H9 (cell line): Measurements from ENCODE around the gene CLRN3. TPM values are rescaled to one million over a fixed set of nuclear protein-coding genes. Genes with fewer than 3 reads are reported as not detected.

Experiments used
- DNase-seq: peaks from one replicate; pipeline ENCODE4 v3.0.0-alpha.2; 2017
- H2AFZ ChIP-seq: one replicate; pipeline ENCODE4 v1.6.1; 2013; ENCODE audit warnings: mild to moderate bottlenecking, low read length, control low read depth, moderate library complexity
- H2AK5ac ChIP-seq: 2 replicates; pipeline ENCODE4 v1.6.1; 2013; ENCODE audit warnings: low read length, control low read depth, mixed read lengths; ENCODE audit not compliant: insufficient read length
- H2BK120ac ChIP-seq: one replicate; pipeline ENCODE4 v1.6.1; 2013; ENCODE audit warnings: low read depth, mild to moderate bottlenecking, low read length, control low read depth, inconsistent platforms; ENCODE audit not compliant: poor library complexity, severe bottlenecking
- H2BK12ac ChIP-seq: 2 replicates; pipeline ENCODE4 v1.6.1; 2013; ENCODE audit warnings: low read length, control low read depth, mixed read lengths, low read depth; ENCODE audit not compliant: insufficient read length
- H2BK15ac ChIP-seq: 2 replicates; pipeline ENCODE4 v1.6.1; 2013; ENCODE audit warnings: low read depth, low read length, control low read depth
- H2BK20ac ChIP-seq: one replicate; pipeline ENCODE4 v1.6.1; 2013; ENCODE audit warnings: low read depth, mild to moderate bottlenecking, low read length, control low read depth, inconsistent platforms; ENCODE audit not compliant: poor library complexity, severe bottlenecking
- H2BK5ac ChIP-seq: 2 replicates; pipeline ENCODE4 v1.6.1; 2013; ENCODE audit warnings: low read length, control low read depth, mixed read lengths; ENCODE audit not compliant: insufficient read length
- H3K14ac ChIP-seq: 2 replicates; pipeline ENCODE4 v1.6.1; 2013; ENCODE audit warnings: low read length, control low read depth; ENCODE audit not compliant: insufficient read depth
- H3K18ac ChIP-seq: 2 replicates; pipeline ENCODE4 v1.6.1; 2013; ENCODE audit warnings: low read depth, mild to moderate bottlenecking, mixed read lengths, low read length, control low read depth; ENCODE audit not compliant: insufficient read length
- H3K23ac ChIP-seq: 2 replicates; pipeline ENCODE4 v1.6.1; 2013; ENCODE audit warnings: low read length, control low read depth, mixed read lengths, low read depth; ENCODE audit not compliant: insufficient read length
- H3K23me2 ChIP-seq: 2 replicates; pipeline ENCODE4 v1.6.1; 2013; ENCODE audit warnings: low read depth, mild to moderate bottlenecking, mixed read lengths, low read length, control low read depth; ENCODE audit not compliant: insufficient read length, poor library complexity, severe bottlenecking
- H3K27ac ChIP-seq: 2 replicates; pipeline ENCODE4 v1.5.1; 2013; ENCODE audit warnings: low read length, control low read depth, mixed read lengths, low read depth; ENCODE audit not compliant: insufficient read length
- H3K27me3 ChIP-seq: 2 replicates; pipeline ENCODE4 v1.6.1; 2013; ENCODE audit warnings: low read length, control low read depth, inconsistent platforms; ENCODE audit not compliant: insufficient read depth
- H3K4ac ChIP-seq: 2 replicates; pipeline ENCODE4 v1.6.1; 2013; ENCODE audit warnings: low read depth, mild to moderate bottlenecking, control low read depth, inconsistent platforms, low read length, moderate library complexity
- H3K4me1 ChIP-seq: 2 replicates; pipeline ENCODE4 v1.6.1; 2013; ENCODE audit warnings: low read length, control low read depth, inconsistent platforms; ENCODE audit not compliant: insufficient read depth
- H3K4me2 ChIP-seq: 2 replicates; pipeline ENCODE4 v1.6.1; 2013; ENCODE audit warnings: low read length, control low read depth, mixed read lengths; ENCODE audit not compliant: insufficient read length, insufficient read depth
- H3K56ac ChIP-seq: 2 replicates; pipeline ENCODE4 v1.6.1; 2013; ENCODE audit warnings: low read depth, mild to moderate bottlenecking, mixed read lengths, low read length, control low read depth; ENCODE audit not compliant: insufficient read length
- H3K79me1 ChIP-seq: 2 replicates; pipeline ENCODE4 v1.6.1; 2013; ENCODE audit warnings: low read depth, mild to moderate bottlenecking, moderate library complexity, low read length, control low read depth, inconsistent platforms; ENCODE audit not compliant: insufficient read depth, poor library complexity, severe bottlenecking
- H3K79me2 ChIP-seq: 2 replicates; pipeline ENCODE4 v1.6.1; 2013; ENCODE audit warnings: low read length, control low read depth, inconsistent platforms; ENCODE audit not compliant: insufficient read depth
- H3K9ac ChIP-seq: 2 replicates; pipeline ENCODE4 v1.6.1; 2013; ENCODE audit warnings: low read length, control low read depth, mixed read lengths; ENCODE audit not compliant: insufficient read length; ENCODE audit errors: extremely low read depth
- H3K9me3 ChIP-seq: one replicate; pipeline ENCODE4 v1.6.1; 2013; ENCODE audit warnings: low read depth, low read length, inconsistent platforms; ENCODE audit not compliant: control insufficient read depth
- H3T11ph ChIP-seq: one replicate; pipeline ENCODE4 v1.6.1; 2013; ENCODE audit warnings: mild to moderate bottlenecking, low read length, control low read depth, inconsistent platforms
- H4K20me1 ChIP-seq: one replicate; pipeline ENCODE4 v1.6.1; 2013; ENCODE audit not compliant: control insufficient read depth, insufficient read length, insufficient read depth
- H4K5ac ChIP-seq: 2 replicates; pipeline ENCODE4 v1.6.1; 2013; ENCODE audit warnings: low read depth, mild to moderate bottlenecking, mixed read lengths, low read length, control low read depth; ENCODE audit not compliant: insufficient read length
- H4K8ac ChIP-seq: replicated peaks from 2 replicates; pipeline ENCODE4 v1.6.1; 2013; ENCODE audit warnings: low read length, control low read depth, mixed read lengths, low read depth; ENCODE audit not compliant: insufficient read length
- H4K91ac ChIP-seq: 2 replicates; pipeline ENCODE4 v1.6.1; 2013; ENCODE audit warnings: low read depth, mild to moderate bottlenecking, moderate library complexity, mixed read lengths, low read length, control low read depth; ENCODE audit not compliant: insufficient read length
- H3K27ac Mint-ChIP-seq, 3 experiments: 2 replicates in 2 of 3; 3 replicates in 1 of 3; pipeline ENCODE4 v1.8.0; 2020 to 2021; ENCODE audit warnings: mixed read lengths in 3 of 3, mild to moderate bottlenecking in 1 of 3, moderate library complexity in 1 of 3
- H3K27me3 Mint-ChIP-seq: 2 replicates; pipeline ENCODE4 v1.8.0; 2021; ENCODE audit warnings: low read depth, mild to moderate bottlenecking, moderate library complexity, mixed read lengths
- H3K36me3 Mint-ChIP-seq, 3 experiments: 2 replicates in 2 of 3; 3 replicates in 1 of 3; pipeline ENCODE4 v1.8.0; 2020 to 2021; ENCODE audit warnings: low read depth in 3 of 3, mixed read lengths in 3 of 3; ENCODE audit not compliant: insufficient read depth in 1 of 3
- H3K4me1 Mint-ChIP-seq, 2 experiments: 2 replicates each; pipeline ENCODE4 v1.8.0; 2020; ENCODE audit warnings: mixed read lengths in 2 of 2
- H3K4me3 Mint-ChIP-seq, 2 experiments: 2 replicates in 1 of 2; 3 replicates in 1 of 2; pipeline ENCODE4 v1.8.0; 2020 to 2021; ENCODE audit warnings: mild to moderate bottlenecking in 2 of 2, mixed read lengths in 2 of 2, moderate library complexity in 1 of 2
- H3K9me3 Mint-ChIP-seq, 2 experiments: 2 replicates in 1 of 2; 3 replicates in 1 of 2; pipeline ENCODE4 v1.8.0; 2020; ENCODE audit warnings: mild to moderate bottlenecking in 2 of 2, mixed read lengths in 2 of 2, moderate library complexity in 1 of 2
- WGBS: extraction: QIAGEN DNeasy Blood & Tissue Kit; methylation state at CpG from one replicate; pipeline ENCODE4 v1.1.7; 2013; ENCODE audit warnings: missing lambda C conversion rate, low lambda C conversion rate, mixed read lengths; ENCODE audit not compliant: insufficient read length; ENCODE audit errors: extremely low coverage; 5-methylcytosine and 5-hydroxymethylcytosine counted together
- total RNA-seq: library from RNA; stranded (reverse); gene quantifications from 2 replicates; pipeline ENCODE4 v1.2.1, GENCODE V29; 2021
- TF ChIP-seq, protein P1 (sequence below): fragments of 200-600 bp; sonication (generic); conservative IDR thresholded peaks from 3 replicates; pipeline ENCODE4 v1.8.0; 2021; ENCODE audit warnings: antibody characterized with exemption, mild to moderate bottlenecking

The CLRN3 gene
- total RNA-seq, 1 experiment from 2014 or later, result not detected

DNA sequence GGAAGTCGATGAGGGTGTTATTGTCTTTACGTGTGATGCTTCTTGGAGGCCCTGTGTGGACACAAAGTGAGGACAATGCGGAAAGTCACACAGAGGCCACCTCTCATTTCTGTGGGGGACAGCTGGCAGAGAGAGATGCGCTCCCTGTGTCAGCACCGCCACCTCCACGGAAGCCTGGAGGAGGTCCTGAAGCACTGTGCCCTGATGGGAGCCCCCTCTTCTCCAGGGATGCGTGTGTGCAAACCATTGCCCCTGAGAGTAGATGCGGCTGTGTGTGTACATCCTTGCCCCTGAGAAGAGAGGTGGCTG is 16.2 kb upstream of the CLRN3 start:
- Histone ChIP-seq H3K9ac (no peak overlapping the region), H3K27me3 (no peaks in the 10 kb centered on the region; the same call in 1 of the 2 replicates), H2BK12ac (no peak overlapping the region), H4K5ac (no peak overlapping the region), H3K23me2 (no peaks in the 10 kb centered on the region), H4K20me1 (no peaks in the 10 kb centered on the region), H3K4ac (no peak overlapping the region), H3K18ac (no peak overlapping the region), H3K9me3 (no peaks in the 10 kb centered on the region), H3K79me2 (no peaks in the 10 kb centered on the region), H4K91ac (no peak overlapping the region), H2AFZ (no peak overlapping the region), H3K23ac (no peak overlapping the region), H3K4me2 (no peak overlapping the region), H2BK15ac (no peak overlapping the region), H2AK5ac (no peak overlapping the region), H3K14ac (no peak overlapping the region), H4K8ac (no peak overlapping the region), H3K56ac (no peak overlapping the region), H2BK20ac (no peak overlapping the region), H2BK120ac (no peak overlapping the region), H3K27ac (no peak overlapping the region), H2BK5ac (no peak overlapping the region), H3K4me1 (no peaks in the 10 kb centered on the region), H3T11ph (no peak overlapping the region), H3K79me1 (no peaks in the 10 kb centered on the region)
- DNase-seq, result no peak
- H3K36me3 Mint-ChIP-seq, result no peaks in the 10 kb centered on the region
- peaks cover 42% of the 10 kb centered on the region for H3K27me3 Mint-ChIP-seq
- TF ChIP-seq, protein P1, sequence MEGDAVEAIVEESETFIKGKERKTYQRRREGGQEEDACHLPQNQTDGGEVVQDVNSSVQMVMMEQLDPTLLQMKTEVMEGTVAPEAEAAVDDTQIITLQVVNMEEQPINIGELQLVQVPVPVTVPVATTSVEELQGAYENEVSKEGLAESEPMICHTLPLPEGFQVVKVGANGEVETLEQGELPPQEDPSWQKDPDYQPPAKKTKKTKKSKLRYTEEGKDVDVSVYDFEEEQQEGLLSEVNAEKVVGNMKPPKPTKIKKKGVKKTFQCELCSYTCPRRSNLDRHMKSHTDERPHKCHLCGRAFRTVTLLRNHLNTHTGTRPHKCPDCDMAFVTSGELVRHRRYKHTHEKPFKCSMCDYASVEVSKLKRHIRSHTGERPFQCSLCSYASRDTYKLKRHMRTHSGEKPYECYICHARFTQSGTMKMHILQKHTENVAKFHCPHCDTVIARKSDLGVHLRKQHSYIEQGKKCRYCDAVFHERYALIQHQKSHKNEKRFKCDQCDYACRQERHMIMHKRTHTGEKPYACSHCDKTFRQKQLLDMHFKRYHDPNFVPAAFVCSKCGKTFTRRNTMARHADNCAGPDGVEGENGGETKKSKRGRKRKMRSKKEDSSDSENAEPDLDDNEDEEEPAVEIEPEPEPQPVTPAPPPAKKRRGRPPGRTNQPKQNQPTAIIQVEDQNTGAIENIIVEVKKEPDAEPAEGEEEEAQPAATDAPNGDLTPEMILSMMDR, result no peak
- H3K4me1 Mint-ChIP-seq, result peaks cover 3 to 4% of the 10 kb centered on the region in 2 experiments; a peak in 2 of 4 replicates
- H3K9me3 Mint-ChIP-seq, result no peaks in the 10 kb centered on the region
- H3K4me3 Mint-ChIP-seq, result no peak overlapping the region
- no CpG with 5 or more reads among the region's 8 CpGs for WGBS
- H3K27ac Mint-ChIP-seq, result no peak overlapping the region
